H1 (cell line): ENCODE measurements around the gene HTR3B. TPM values are rescaled to one million over a fixed set of nuclear protein-coding genes. Genes with fewer than 3 reads are reported as not detected.

Source experiments
- CREB1 ChIP-seq: IDR thresholded peaks from 2 replicates; pipeline ENCODE4 v1.6.1; 2012; ENCODE audit warnings: inconsistent platforms
- GABPA ChIP-seq: IDR thresholded peaks from 2 replicates; pipeline ENCODE4 v1.6.1; 2011; ENCODE audit warnings: mild to moderate bottlenecking, low read length, moderate library complexity, borderline replicate concordance; ENCODE audit not compliant: insufficient read depth
- KDM4A ChIP-seq: IDR thresholded peaks from one replicate; pipeline ENCODE4 v1.7.1; 2012; ENCODE audit warnings: low read depth, mild to moderate bottlenecking, moderate library complexity, low read length, inconsistent platforms; ENCODE audit not compliant: severe bottlenecking
- SP1 ChIP-seq: IDR thresholded peaks from 2 replicates; pipeline ENCODE4 v1.6.1; 2011; ENCODE audit warnings: low read depth, low read length
- polyA plus RNA-seq, 7 experiments: library from polyadenylated mRNA; depleted of rRNA in 3 of 7; stranded (reverse) in 5 of 7; unstranded in 2 of 7; fragments of >200 nt in 5 of 7; fragments of 200-250 nt in 2 of 7; gene quantifications; 1 replicate in 5 of 7; 2 replicates in 1 of 7; 4 replicates in 1 of 7; pipeline versions ENCODE4 v1.2.1 to v1.2.3, GENCODE V29; 2011 to 2013; ENCODE audit warnings: missing spikeins in 2 of 7, mixed read lengths in 2 of 7
- total RNA-seq: library from RNA; stranded (reverse); fragmentation: NEBNext Ultra II Directional; extraction: Animal tissue kit (Norgen Biotek cat#: 25700); gene quantifications from 2 replicates; pipeline ENCODE4 v1.2.1, GENCODE V29; 2021

Gene HTR3B
- total and polyA plus RNA-seq, 2 of the 8 experiments (the other 6 are each of a cell fraction or from before 2014, with no cell fraction given), result not detected

GRCh38 chr11:113960702-113961330 is 56.2 kb downstream of the HTR3B start (continued):
- TF ChIP-seq SP1, result no peak
- no peak for TF ChIP-seq CREB1
- TF ChIP-seq GABPA, result no peak
- TF ChIP-seq KDM4A, result no peak
- TF ChIP-seq, all 59 proteins: peak for 0
